Right lobe of liver (tissue), 4 donors: ENCODE results near the gene ALDH6A1.

Experiments
- POLR2A ChIP-seq: fragments of 450-650 bp; IDR thresholded peaks from one replicate; pipeline ENCODE4 v1.6.1; 2017; ENCODE audit warnings: antibody characterized with exemption, mild to moderate bottlenecking
- TF ChIP-seq, protein P1 (sequence below), 4 donors: fragments of 200-600 bp in 3 of 4; fragments of 450-650 bp in 1 of 4; IDR thresholded peaks; one replicate each; pipeline versions ENCODE4 v1.5.1 to v1.8.0; 2016 to 2022; ENCODE audit warnings: antibody characterized with exemption in 4 of 4, mild to moderate bottlenecking in 2 of 4
- donor health status: DM: no; HTN: no; CAD: no.
- donor health status: DM: no; HTN: no; CAD: no.
- donor health status: DM: no; HTN: yes; CAD: no.

DNA sequence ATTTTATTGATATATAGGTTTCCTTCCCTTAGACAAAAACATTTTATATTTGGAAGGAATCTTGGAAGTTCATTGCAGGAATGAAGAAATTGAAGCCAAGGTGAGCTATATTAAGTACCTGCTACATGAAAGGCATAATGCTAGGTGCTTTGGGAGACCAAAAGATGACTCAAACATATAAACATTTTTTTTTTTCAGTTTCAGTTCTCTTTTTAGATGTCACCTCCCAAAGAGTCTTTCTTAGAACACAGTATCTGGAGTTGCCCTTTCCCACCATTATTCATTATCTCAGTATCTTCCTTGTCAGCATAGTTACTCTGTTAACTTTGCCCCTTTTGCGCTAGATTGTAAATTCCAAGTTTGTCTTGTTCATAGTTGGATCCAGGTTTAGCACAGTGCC lies 1.6 kb upstream of the ALDH6A1 start:
- TF ChIP-seq, protein P1, sequence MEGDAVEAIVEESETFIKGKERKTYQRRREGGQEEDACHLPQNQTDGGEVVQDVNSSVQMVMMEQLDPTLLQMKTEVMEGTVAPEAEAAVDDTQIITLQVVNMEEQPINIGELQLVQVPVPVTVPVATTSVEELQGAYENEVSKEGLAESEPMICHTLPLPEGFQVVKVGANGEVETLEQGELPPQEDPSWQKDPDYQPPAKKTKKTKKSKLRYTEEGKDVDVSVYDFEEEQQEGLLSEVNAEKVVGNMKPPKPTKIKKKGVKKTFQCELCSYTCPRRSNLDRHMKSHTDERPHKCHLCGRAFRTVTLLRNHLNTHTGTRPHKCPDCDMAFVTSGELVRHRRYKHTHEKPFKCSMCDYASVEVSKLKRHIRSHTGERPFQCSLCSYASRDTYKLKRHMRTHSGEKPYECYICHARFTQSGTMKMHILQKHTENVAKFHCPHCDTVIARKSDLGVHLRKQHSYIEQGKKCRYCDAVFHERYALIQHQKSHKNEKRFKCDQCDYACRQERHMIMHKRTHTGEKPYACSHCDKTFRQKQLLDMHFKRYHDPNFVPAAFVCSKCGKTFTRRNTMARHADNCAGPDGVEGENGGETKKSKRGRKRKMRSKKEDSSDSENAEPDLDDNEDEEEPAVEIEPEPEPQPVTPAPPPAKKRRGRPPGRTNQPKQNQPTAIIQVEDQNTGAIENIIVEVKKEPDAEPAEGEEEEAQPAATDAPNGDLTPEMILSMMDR (IDR thresholded peaks at IDR 0.05): no peak
- TF ChIP-seq POLR2A: no peak
